Measurements from ENCODE around the gene MACROD1.

DNA sequence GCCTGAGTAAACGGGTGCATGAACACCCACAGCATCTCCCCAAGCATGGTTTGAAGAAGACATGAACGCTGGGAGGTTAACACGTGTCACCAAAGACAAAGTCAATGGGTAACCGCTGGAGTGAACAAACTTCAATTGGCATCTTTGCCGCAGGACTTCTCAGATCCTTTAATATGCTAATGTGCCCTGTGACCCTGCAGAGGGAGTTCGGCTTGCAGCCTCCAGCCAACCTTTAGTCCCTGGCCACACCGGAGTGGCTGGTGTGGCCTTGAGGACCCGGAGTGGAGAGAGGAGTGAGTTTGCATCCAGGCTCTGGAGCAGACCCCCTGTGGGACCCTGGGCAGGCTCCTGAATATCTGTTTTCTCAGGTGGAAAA, 73.2 kb downstream of the MACROD1 start:
- no peak for TF ChIP-seq TAF1 (IDR thresholded peaks at IDR 0.05; ENCODE audit: low read depth, low read length)
- no peak for TF ChIP-seq PAX5 (IDR thresholded peaks at IDR 0.05; ENCODE audit: insufficient read depth, low read length, severe bottlenecking)
- TF ChIP-seq POLR2A (IDR thresholded peaks at IDR 0.05; ENCODE audit: low read depth, low read length) = no peak
